Thyroid gland (tissue), 4 donors: ENCODE data around the gene DGCR2.

Experiments
- POLR2A ChIP-seq, 2 donors: fragments of 450-650 bp; IDR thresholded peaks; one replicate each; pipeline ENCODE4 v1.6.1; 2017; ENCODE audit warnings: antibody characterized with exemption in 2 of 2, mild to moderate bottlenecking in 2 of 2, moderate library complexity in 1 of 2
- TF ChIP-seq, protein P1 (sequence below), 6 experiments: fragments of 200-600 bp in 3 of 6; fragments of 450-650 bp in 3 of 6; sonication (generic) in 3 of 6; IDR thresholded peaks; one replicate each; pipeline ENCODE4 v1.5.1; 2016 to 2019; ENCODE audit warnings: antibody characterized with exemption in 6 of 6, mild to moderate bottlenecking in 2 of 6, inconsistent platforms in 1 of 6, moderate library complexity in 1 of 6

GRCh38 chr22:19097518-19097917 is 24.7 kb downstream of the DGCR2 start:
- TF ChIP-seq, protein P1, sequence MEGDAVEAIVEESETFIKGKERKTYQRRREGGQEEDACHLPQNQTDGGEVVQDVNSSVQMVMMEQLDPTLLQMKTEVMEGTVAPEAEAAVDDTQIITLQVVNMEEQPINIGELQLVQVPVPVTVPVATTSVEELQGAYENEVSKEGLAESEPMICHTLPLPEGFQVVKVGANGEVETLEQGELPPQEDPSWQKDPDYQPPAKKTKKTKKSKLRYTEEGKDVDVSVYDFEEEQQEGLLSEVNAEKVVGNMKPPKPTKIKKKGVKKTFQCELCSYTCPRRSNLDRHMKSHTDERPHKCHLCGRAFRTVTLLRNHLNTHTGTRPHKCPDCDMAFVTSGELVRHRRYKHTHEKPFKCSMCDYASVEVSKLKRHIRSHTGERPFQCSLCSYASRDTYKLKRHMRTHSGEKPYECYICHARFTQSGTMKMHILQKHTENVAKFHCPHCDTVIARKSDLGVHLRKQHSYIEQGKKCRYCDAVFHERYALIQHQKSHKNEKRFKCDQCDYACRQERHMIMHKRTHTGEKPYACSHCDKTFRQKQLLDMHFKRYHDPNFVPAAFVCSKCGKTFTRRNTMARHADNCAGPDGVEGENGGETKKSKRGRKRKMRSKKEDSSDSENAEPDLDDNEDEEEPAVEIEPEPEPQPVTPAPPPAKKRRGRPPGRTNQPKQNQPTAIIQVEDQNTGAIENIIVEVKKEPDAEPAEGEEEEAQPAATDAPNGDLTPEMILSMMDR (IDR thresholded peaks at IDR 0.05), result no peak
- no peak for TF ChIP-seq POLR2A (IDR thresholded peaks at IDR 0.05)
